Activated CD8-positive, alpha-beta T cell treated with anti-CD3 and anti-CD28 coated beads for 36 hours (primary cell): ENCODE results near the gene SPATA32. TPM values are rescaled to one million over a fixed set of nuclear protein-coding genes. Genes with fewer than 3 reads are reported as not detected.

ENCODE experiments used
- ATAC-seq: fragments of 200-7000 bp; cut with Tn5 transposase; one replicate; pipeline ENCODE4 v1.10.0; 2021; ENCODE audit warnings: mild to moderate bottlenecking, moderate library complexity
- CTCF ChIA-PET: fragments of 350-600 bp; sonication (Branson Sonifier 250); formaldehyde crosslinking; loops from one replicate; lab custom pipeline; 2021; ENCODE audit warnings: antibody characterized with exemption; lab: Charles Lee
- POLR2A ChIA-PET: fragments of 350-600 bp; sonication (Branson Sonifier 250); formaldehyde crosslinking; loops from one replicate; lab custom pipeline; 2021; ENCODE audit warnings: antibody characterized with exemption; lab: Charles Lee
- DNase-seq: peaks from one replicate; pipeline ENCODE4 v3.0.0-alpha.2; 2020
- H3K27ac Mint-ChIP-seq: one replicate; pipeline ENCODE4 v1.8.0; 2021; ENCODE audit warnings: mild to moderate bottlenecking, mixed read lengths
- H3K27me3 Mint-ChIP-seq: one replicate; pipeline ENCODE4 v1.8.0; 2021; ENCODE audit warnings: mixed read lengths
- H3K36me3 Mint-ChIP-seq: one replicate; pipeline ENCODE4 v1.8.0; 2021; ENCODE audit warnings: low read depth, mixed read lengths
- H3K4me1 Mint-ChIP-seq: one replicate; pipeline ENCODE4 v1.8.0; 2021; ENCODE audit warnings: low read depth, mixed read lengths
- H3K4me3 Mint-ChIP-seq: one replicate; pipeline ENCODE4 v1.8.0; 2021; ENCODE audit warnings: mild to moderate bottlenecking, moderate library complexity, mixed read lengths
- H3K9me3 Mint-ChIP-seq: one replicate; pipeline ENCODE4 v1.8.0; 2021; ENCODE audit warnings: mixed read lengths
- intact Hi-C: fragments of 100-400 bp; cut with micrococcal nuclease; formaldehyde crosslinking; loops from one replicate; pipeline ENCODE4 v1.10.0; 2022
- total RNA-seq, 2 experiments: library from RNA; stranded (reverse); gene quantifications; one replicate each; pipeline ENCODE4 v1.2.3, GENCODE V29; 2021
- TF ChIP-seq, protein P1 (sequence below): fragments of 200-600 bp; IDR thresholded peaks from one replicate; pipeline ENCODE4 v1.8.0; 2022; ENCODE audit warnings: antibody characterized with exemption, mild to moderate bottlenecking

The SPATA32 gene
- total RNA-seq, 2 experiments from 2014 or later: 0.27 to 0.63 TPM

DNA sequence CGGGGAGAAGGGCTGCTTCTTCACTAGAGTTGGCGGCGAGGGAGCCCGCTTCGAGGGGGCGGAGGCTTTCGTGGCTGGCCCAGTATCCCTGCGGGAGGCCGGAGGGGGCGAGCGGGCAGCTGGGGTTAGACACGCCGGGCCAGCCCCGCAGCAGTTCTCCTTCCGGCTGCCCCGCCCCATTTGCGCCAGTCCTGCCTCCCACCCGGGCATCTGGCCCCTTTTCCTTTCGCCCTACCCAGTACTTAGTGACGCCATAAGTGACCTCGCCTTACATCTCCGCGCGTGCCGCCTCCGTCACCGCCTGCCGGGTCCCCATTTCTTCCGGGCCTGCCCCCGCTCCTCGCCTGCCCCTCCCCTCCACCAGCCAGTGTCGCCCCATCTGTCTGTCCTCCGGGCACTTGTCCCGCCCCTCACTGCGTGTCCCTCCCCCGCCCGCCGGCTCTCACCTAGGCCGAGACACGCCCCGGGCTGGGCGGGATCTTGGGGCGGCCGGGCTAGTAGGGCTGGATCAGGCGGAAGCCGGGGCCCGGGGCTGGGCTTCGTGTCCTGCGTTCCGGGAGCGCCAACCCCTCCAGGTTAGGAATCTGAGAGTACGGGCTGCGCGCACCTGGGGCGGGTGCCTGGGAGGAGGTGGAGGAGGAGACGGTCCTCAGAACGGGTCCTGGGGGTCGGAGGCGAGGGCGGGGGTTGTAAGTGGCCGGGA lies 14.3 kb downstream of the SPATA32 start:
- H3K36me3 Mint-ChIP-seq: peaks cover 63% of the 10 kb centered on the region
- H3K4me3 Mint-ChIP-seq: peak overlapping the region; percentile 88
- POLR2A ChIA-PET: interaction anchor here (0.7 to 23.2 kb wide), 10 partner anchors 10 to 141 kb away, joined by 3 to 399 read pairs (median 8); partner anchors contain the start of genes FMNL1 and HEXIM1
- ATAC-seq: peak; percentile 91
- CTCF ChIA-PET: interaction anchor here (0.9 to 5.3 kb wide), 15 partner anchors 11 to 138 kb away, joined by 3 to 43 read pairs (median 6); partner anchors contain the start of genes ACBD4 and FMNL1
- H3K9me3 Mint-ChIP-seq: no peaks in the 10 kb centered on the region
- TF ChIP-seq, protein P1, sequence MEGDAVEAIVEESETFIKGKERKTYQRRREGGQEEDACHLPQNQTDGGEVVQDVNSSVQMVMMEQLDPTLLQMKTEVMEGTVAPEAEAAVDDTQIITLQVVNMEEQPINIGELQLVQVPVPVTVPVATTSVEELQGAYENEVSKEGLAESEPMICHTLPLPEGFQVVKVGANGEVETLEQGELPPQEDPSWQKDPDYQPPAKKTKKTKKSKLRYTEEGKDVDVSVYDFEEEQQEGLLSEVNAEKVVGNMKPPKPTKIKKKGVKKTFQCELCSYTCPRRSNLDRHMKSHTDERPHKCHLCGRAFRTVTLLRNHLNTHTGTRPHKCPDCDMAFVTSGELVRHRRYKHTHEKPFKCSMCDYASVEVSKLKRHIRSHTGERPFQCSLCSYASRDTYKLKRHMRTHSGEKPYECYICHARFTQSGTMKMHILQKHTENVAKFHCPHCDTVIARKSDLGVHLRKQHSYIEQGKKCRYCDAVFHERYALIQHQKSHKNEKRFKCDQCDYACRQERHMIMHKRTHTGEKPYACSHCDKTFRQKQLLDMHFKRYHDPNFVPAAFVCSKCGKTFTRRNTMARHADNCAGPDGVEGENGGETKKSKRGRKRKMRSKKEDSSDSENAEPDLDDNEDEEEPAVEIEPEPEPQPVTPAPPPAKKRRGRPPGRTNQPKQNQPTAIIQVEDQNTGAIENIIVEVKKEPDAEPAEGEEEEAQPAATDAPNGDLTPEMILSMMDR: no peak
- intact Hi-C loops: no loop called here
- peaks cover 61% of the 10 kb centered on the region for H3K4me1 Mint-ChIP-seq
- H3K27ac Mint-ChIP-seq: peak overlapping the region; percentile 91
- DNase-seq: peak; percentile 100
- H3K27me3 Mint-ChIP-seq: no peaks in the 10 kb centered on the region

DNA sequence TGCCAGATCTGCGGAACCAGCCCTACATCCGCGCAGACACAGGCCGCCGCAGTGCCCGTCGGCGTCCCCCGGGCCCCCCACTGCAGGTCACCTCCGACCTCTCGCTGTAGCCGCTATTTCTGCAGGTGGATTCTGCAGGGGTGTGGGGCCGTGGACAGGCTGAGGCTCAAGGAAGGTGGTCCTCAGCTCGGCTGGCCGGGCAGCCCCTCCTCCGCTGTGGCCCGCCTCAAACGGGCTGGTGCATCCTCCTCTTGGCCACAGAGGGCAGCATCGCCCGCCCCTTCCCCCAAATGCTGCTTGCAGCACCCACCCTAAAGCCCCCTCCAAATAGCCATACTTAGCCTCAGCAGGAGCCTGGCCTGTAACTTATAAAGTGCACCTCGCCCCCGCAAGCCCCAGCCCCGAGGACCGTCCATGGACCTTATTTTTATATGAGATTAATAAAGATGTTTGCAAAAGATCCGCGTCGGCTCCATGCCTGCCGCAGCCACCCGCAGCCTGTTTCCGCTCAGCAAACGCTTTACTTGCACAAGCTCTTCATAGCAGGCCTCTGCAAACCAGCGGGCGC lies 14.9 kb downstream of the SPATA32 start:
- POLR2A ChIA-PET: interaction anchor here (0.7 to 23.2 kb wide), 10 partner anchors 11 to 142 kb away, joined by 3 to 399 read pairs (median 6); partner anchors contain the start of genes FMNL1 and HEXIM1
- peak; percentile 87 for DNase-seq
- H3K27ac Mint-ChIP-seq: peak overlapping the region; percentile 91
- intact Hi-C loops: no loop called here
- peaks cover 61% of the 10 kb centered on the region for H3K36me3 Mint-ChIP-seq
- ATAC-seq: no peak
- TF ChIP-seq, protein P1: peak; percentile 66
- H3K4me3 Mint-ChIP-seq: peak overlapping the region; percentile 88
- no peaks in the 10 kb centered on the region for H3K27me3 Mint-ChIP-seq
- no peaks in the 10 kb centered on the region for H3K9me3 Mint-ChIP-seq
- CTCF ChIA-PET: interaction anchor here (1.0 to 5.3 kb wide), 11 partner anchors 11 to 111 kb away, joined by 3 to 43 read pairs (median 11); partner anchors contain the start of genes ACBD4 and FMNL1
- H3K4me1 Mint-ChIP-seq: peaks cover 54% of the 10 kb centered on the region

DNA sequence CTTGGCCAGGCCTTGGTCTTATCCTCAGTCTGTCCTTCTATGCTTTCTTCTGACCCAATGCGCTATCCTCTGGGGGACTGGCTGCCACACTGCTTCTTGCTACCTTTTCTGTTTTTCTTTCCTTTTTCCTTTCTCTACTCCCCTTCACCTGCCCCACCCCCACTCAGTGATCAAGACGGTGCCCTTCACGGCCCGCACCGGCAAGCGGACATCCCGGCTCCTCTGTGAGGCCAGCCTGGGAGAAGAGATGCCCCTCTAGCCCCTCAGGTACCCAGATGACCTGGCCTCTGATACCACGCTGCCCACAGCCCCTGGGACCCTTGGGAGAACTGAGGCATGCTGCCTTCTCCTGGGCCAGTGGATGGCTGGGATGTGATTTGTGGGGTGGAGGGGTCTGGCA lies 15.6 kb downstream of the SPATA32 start:
- H3K27ac Mint-ChIP-seq: peak overlapping the region; percentile 91
- TF ChIP-seq, protein P1: no peak
- H3K4me3 Mint-ChIP-seq: peak overlapping the region; percentile 88
- ChIA-PET CTCF (interaction anchor here (1.0 to 5.3 kb wide), 9 partner anchors 10 to 111 kb away, joined by 3 to 43 read pairs (median 15); partner anchors contain the start of genes ACBD4 and FMNL1), POLR2A (interaction anchor here (0.7 to 23.2 kb wide), 7 partner anchors 12 to 98 kb away, joined by 3 to 399 read pairs (median 8); partner anchors contain the start of genes FMNL1 and HEXIM1)
- DNase-seq (no peak), ATAC-seq (no peak)
- no peaks in the 10 kb centered on the region for H3K9me3 Mint-ChIP-seq
- H3K4me1 Mint-ChIP-seq: peaks cover 50% of the 10 kb centered on the region
- peaks cover 57% of the 10 kb centered on the region for H3K36me3 Mint-ChIP-seq
- H3K27me3 Mint-ChIP-seq: no peaks in the 10 kb centered on the region
- intact Hi-C loops: no loop called here

DNA sequence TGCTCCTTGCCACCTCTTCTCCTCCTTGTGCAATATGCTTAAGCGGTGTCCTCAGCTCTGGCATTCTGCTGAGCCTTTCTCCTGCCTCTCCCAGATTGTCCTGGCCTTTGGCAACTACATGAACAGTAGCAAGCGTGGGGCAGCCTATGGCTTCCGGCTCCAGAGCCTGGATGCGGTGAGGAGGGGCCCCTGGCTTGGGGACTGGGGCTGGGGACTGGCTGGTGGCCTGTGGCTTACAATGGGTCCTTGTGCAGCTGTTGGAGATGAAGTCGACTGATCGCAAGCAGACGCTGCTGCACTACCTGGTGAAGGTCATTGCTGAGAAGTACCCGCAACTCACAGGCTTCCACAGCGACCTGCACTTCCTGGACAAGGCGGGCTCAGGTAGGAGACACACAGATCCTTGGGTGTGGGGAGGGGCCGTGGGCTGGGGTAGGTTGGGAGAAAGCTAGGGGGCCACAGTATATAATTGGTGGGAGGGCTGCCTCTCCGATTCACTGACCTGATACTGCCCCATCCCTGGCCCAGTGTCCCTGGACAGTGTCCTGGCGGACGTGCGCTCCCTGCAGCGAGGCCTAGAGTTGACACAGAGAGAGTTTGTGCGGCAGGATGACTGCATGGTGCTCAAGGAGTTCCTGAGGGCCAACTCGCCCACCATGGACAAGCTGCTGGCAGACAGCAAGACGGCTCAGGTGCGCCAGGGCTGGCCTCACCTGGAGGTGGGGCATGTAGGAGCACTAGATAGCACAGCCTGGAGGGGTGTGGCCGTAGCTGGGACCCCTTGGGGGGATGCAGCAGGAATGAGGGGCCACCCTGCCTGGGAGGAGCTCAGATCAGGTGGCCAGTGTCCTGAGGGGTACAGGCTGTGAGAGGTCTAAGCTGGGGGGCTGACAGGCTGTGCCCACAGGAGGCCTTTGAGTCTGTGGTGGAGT lies 16.9 kb downstream of the SPATA32 start:
- no peak for ATAC-seq
- Mint-ChIP-seq H3K36me3 (peaks cover 56% of the 10 kb centered on the region), H3K4me3 (no peak overlapping the region)

More for the DNA sequence above, 16.9 kb downstream of the SPATA32 start:
- no peak for DNase-seq
- Mint-ChIP-seq H3K9me3 (no peaks in the 10 kb centered on the region), H3K4me1 (peaks cover 41% of the 10 kb centered on the region), H3K27me3 (no peaks in the 10 kb centered on the region), H3K27ac (peak overlapping the region; percentile 46)
- intact Hi-C loops: no loop called here
- TF ChIP-seq, protein P1: no peak
- CTCF ChIA-PET: interaction anchor here (1.0 to 5.3 kb wide), 6 partner anchors 9 to 110 kb away, joined by 6 to 43 read pairs (median 18); partner anchors contain the start of genes ACBD4 and FMNL1
- POLR2A ChIA-PET: interaction anchor here (1.0 to 23.2 kb wide), 4 partner anchors 13 to 97 kb away, joined by 3 to 399 read pairs (median 24); partner anchors contain the start of genes FMNL1 and HEXIM1
